IMR-90 (cell line): ENCODE data around the gene CDH26. TPM values are rescaled to one million over a fixed set of nuclear protein-coding genes. Genes with fewer than 3 reads are reported as not detected.

ENCODE experiments used
- ATAC-seq: fragments of 200-7000 bp; cut with Tn5 transposase; 2 replicates; pipeline ENCODE4 v1.9.1; 2020; ENCODE audit warnings: low read depth, mild to moderate bottlenecking, moderate library complexity
- BruUV-seq: library from RNA; stranded (reverse); fragments of 400-500 nt; replicated peaks from 2 replicates; lab custom pipeline; 2021; lab: Mats Ljungman, UMichigan
- CTCF ChIA-PET: fragments of 300-600 bp; formaldehyde crosslinking; extraction: SDS; loops from one replicate; lab custom pipeline; 2021; ENCODE audit warnings: antibody characterized with exemption; lab: Yijun Ruan, JAX
- POLR2A ChIA-PET: fragments of 300-600 bp; sonication (Branson Sonifier 250); formaldehyde crosslinking; loops from one replicate; lab custom pipeline; 2022; ENCODE audit warnings: antibody characterized with exemption; ENCODE audit not compliant: unreplicated experiment; lab: Charles Lee
- DNase-seq: peaks from one replicate; pipeline ENCODE4 v3.0.0; 2013
- H2AFZ ChIP-seq: replicated peaks from 2 replicates; pipeline ENCODE3; 2013; ENCODE audit warnings: low read length, mild to moderate bottlenecking; ENCODE audit not compliant: poor library complexity
- H2AK5ac ChIP-seq: 2 replicates; pipeline ENCODE4 v1.6.1; 2013; ENCODE audit warnings: low read depth, low read length, inconsistent platforms
- H2AK9ac ChIP-seq: replicated peaks from 2 replicates; pipeline ENCODE3; 2013; ENCODE audit warnings: mild to moderate bottlenecking, low read depth, low read length, moderate library complexity; ENCODE audit not compliant: poor library complexity
- H2BK120ac ChIP-seq: 2 replicates; pipeline ENCODE4 v1.6.1; 2013; ENCODE audit warnings: low read depth, low read length, inconsistent platforms
- H2BK15ac ChIP-seq: 3 replicates; pipeline ENCODE4 v1.6.1; 2013; ENCODE audit warnings: low read depth, low read length, inconsistent platforms
- H2BK20ac ChIP-seq: 2 replicates; pipeline ENCODE4 v1.6.1; 2013; ENCODE audit warnings: low read depth, mild to moderate bottlenecking, inconsistent platforms, low read length, moderate library complexity
- H2BK5ac ChIP-seq: 2 replicates; pipeline ENCODE4 v1.6.1; 2013; ENCODE audit warnings: mild to moderate bottlenecking, low read depth, low read length, inconsistent platforms; ENCODE audit not compliant: poor library complexity, severe bottlenecking
- H3K14ac ChIP-seq: replicated peaks from 2 replicates; pipeline ENCODE4 v1.6.1; 2013; ENCODE audit warnings: low read depth, low read length, inconsistent platforms
- H3K18ac ChIP-seq: 2 replicates; pipeline ENCODE4 v1.6.1; 2013; ENCODE audit warnings: low read depth, low read length, control low read depth
- H3K23ac ChIP-seq: 2 replicates; pipeline ENCODE4 v1.6.1; 2013; ENCODE audit warnings: low read depth, low read length, inconsistent platforms
- H3K27ac ChIP-seq: 2 replicates; pipeline ENCODE4 v1.5.1; 2013; ENCODE audit warnings: mild to moderate bottlenecking, control low read depth, low read length; ENCODE audit not compliant: insufficient read depth
- H3K27me3 ChIP-seq: 2 replicates; pipeline ENCODE4 v1.6.1; 2013; ENCODE audit warnings: low read length; ENCODE audit not compliant: control insufficient read depth, insufficient read depth
- H3K36me3 ChIP-seq: 2 replicates; pipeline ENCODE4 v1.6.1; 2013; ENCODE audit warnings: low read length, mixed read lengths; ENCODE audit not compliant: control insufficient read depth, insufficient read depth
- H3K4ac ChIP-seq: 2 replicates; pipeline ENCODE4 v1.6.1; 2013; ENCODE audit warnings: low read depth, low read length, inconsistent platforms
- H3K4me1 ChIP-seq: 2 replicates; pipeline ENCODE4 v1.6.1; 2013; ENCODE audit warnings: low read length, mixed read lengths; ENCODE audit not compliant: control insufficient read depth, insufficient read depth
- H3K4me2 ChIP-seq: 2 replicates; pipeline ENCODE4 v1.6.1; 2013; ENCODE audit warnings: low read depth, mild to moderate bottlenecking, control low read depth, low read length, moderate library complexity
- H3K4me3 ChIP-seq: 2 replicates; pipeline ENCODE4 v1.5.1; 2013; ENCODE audit warnings: low read depth, mild to moderate bottlenecking, control low read depth, low read length, moderate library complexity; ENCODE audit not compliant: insufficient read depth
- H3K56ac ChIP-seq: 2 replicates; pipeline ENCODE4 v1.6.1; 2013; ENCODE audit warnings: low read length, inconsistent platforms; ENCODE audit not compliant: insufficient read depth; ENCODE audit errors: extremely low read depth
- H3K79me1 ChIP-seq, 2 experiments: 2 replicates each; pipeline ENCODE4 v1.6.1; 2013; ENCODE audit warnings: low read length in 2 of 2, inconsistent platforms in 1 of 2, low read depth in 1 of 2
- H3K9ac ChIP-seq: 2 replicates; pipeline ENCODE4 v1.6.1; 2013; ENCODE audit warnings: low read depth, low read length, control low read depth
- H3K9me1 ChIP-seq: 2 replicates; pipeline ENCODE4 v1.6.1; 2013; ENCODE audit warnings: low read length, inconsistent platforms; ENCODE audit not compliant: insufficient read depth
- H3K9me3 ChIP-seq: 2 replicates; pipeline ENCODE4 v1.6.1; 2013; ENCODE audit warnings: low read length; ENCODE audit not compliant: control insufficient read depth, insufficient read depth
- H4K20me1 ChIP-seq: 2 replicates; pipeline ENCODE4 v1.6.1; 2013; ENCODE audit warnings: low read length, inconsistent platforms; ENCODE audit not compliant: insufficient read depth
- H4K5ac ChIP-seq: 2 replicates; pipeline ENCODE4 v1.6.1; 2013; ENCODE audit warnings: mild to moderate bottlenecking, low read depth, low read length, control low read depth
- H4K8ac ChIP-seq, 2 experiments: 2 replicates each; pipeline ENCODE4 v1.6.1; 2013; ENCODE audit warnings: low read depth in 2 of 2, low read length in 2 of 2, control low read depth in 1 of 2, inconsistent platforms in 1 of 2
- H4K91ac ChIP-seq: 2 replicates; pipeline ENCODE4 v1.6.1; 2013; ENCODE audit warnings: low read depth, low read length, inconsistent platforms; ENCODE audit not compliant: insufficient read depth
- BHLHE40 ChIP-seq: fragments of 150-350 bp; IDR thresholded peaks from 2 replicates; pipeline ENCODE4 v1.6.1; 2016; ENCODE audit warnings: mild to moderate bottlenecking, low read depth, low read length
- CHD1 ChIP-seq: IDR thresholded peaks from 2 replicates; pipeline ENCODE4 v1.6.1; 2012; ENCODE audit warnings: low read depth, low read length, improper control_type of control experiment
- FOS ChIP-seq: fragments of 150-350 bp; IDR thresholded peaks from 2 replicates; pipeline ENCODE4 v1.6.1; 2016; ENCODE audit warnings: low read depth, low read length
- MAZ ChIP-seq: IDR thresholded peaks from 2 replicates; pipeline ENCODE4 v1.6.1; 2012; ENCODE audit warnings: low read depth, mild to moderate bottlenecking, low read length, improper control_type of control experiment, moderate library complexity, borderline replicate concordance
- MXI1 ChIP-seq: IDR thresholded peaks from 2 replicates; pipeline ENCODE4 v1.6.1; 2012; ENCODE audit warnings: low read depth, mild to moderate bottlenecking, low read length, moderate library complexity, borderline replicate concordance
- POLR2A ChIP-seq: IDR thresholded peaks from 2 replicates; pipeline ENCODE4 v1.6.1; 2012; ENCODE audit warnings: mild to moderate bottlenecking, low read depth, low read length
- RFX5 ChIP-seq: IDR thresholded peaks from 2 replicates; pipeline ENCODE4 v1.8.0; 2012; ENCODE audit warnings: low read depth, mild to moderate bottlenecking, low read length, moderate library complexity
- WGBS, 2 experiments: methylation state at CpG; one replicate each; pipeline versions ENCODE4 v1.1.5 to v1.1.7; 2013; ENCODE audit warnings: missing lambda C conversion rate in 2 of 2; ENCODE audit not compliant: insufficient read length in 1 of 2; ENCODE audit errors: extremely low coverage in 2 of 2; 5-methylcytosine and 5-hydroxymethylcytosine counted together
- dilution Hi-C: fragments of 300-500 bp; cut with HindIII; formaldehyde crosslinking; loops from one replicate; pipeline ENCODE4 v1.14.3; 2018; ENCODE audit warnings: low sequenced_read_pairs; ENCODE audit not compliant: unreplicated experiment
- in situ Hi-C: fragments of 300-500 bp; cut with MboI; formaldehyde crosslinking; loops from 3 replicates; pipeline ENCODE4 v1.14.3; 2019; ENCODE audit warnings: low sequenced_read_pairs, inconsistent platforms, mixed read lengths
- intact Hi-C: fragments of 100-400 bp; cut with micrococcal nuclease; formaldehyde crosslinking; loops from 2 replicates; pipeline ENCODE4 v1.10.0; 2022
- polyA plus RNA-seq, 3 experiments: library from polyadenylated mRNA; depleted of rRNA; stranded (reverse); fragments of >200 nt; gene quantifications; 2 replicates each; pipeline ENCODE4 v1.2.3, GENCODE V29; 2012; ENCODE audit warnings: low replicate concordance in 1 of 3
- total RNA-seq: library from RNA; depleted of rRNA; stranded (reverse); fragments of >200 nt; gene quantifications from 2 replicates; pipeline ENCODE4 v1.2.3, GENCODE V29; 2012
- TF ChIP-seq, protein P1 (sequence below): conservative IDR thresholded peaks from 2 replicates; pipeline ENCODE4 v1.5.1; 2012; ENCODE audit warnings: mild to moderate bottlenecking, low read depth, low read length, improper control_type of control experiment
- TF ChIP-seq, protein P2 (sequence below): fragments of 150-350 bp; IDR thresholded peaks from 2 replicates; pipeline ENCODE4 v1.6.1; 2017; ENCODE audit warnings: mild to moderate bottlenecking, antibody characterized with exemption, low read length, low read depth

CDH26 gene
- total and polyA plus RNA-seq, 2 of the 4 experiments (the other 2 are of a cell fraction) = not detected

DNA sequence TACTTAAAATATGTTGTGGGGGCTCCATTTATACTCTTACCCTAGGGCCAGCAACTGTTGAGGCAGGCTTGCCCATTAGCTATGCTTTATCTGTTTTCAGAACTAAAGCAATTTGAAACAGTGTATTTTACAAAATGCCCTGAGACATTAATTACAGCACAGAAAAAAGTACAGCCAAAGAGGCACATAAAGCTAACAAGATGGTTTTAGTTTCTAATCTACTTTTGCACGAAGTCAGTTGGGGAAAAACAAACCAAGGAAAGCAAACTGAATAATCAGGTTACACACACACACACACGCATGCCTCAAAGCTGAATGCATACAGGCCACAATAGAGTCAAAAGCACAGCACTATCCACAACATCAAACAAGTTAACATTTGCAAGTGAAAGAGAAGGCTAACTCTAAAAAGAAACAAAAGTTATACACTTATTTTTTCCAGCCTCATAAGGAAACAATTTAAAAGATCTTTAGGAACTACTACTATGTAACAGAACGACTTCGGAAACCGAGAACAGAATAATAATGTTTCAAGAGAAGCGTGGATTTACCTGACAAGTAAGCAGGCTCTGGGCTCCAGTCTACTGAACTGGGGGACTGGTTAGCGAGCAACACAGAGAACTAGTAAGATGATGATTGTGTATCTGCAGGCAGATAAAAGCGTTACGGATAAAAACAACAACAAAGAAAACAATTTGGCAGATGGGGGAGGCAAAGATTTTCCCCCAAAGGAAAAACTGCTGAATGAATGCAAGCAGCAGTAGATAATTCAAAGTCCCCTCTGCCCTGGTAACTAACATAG lies 26.5 kb upstream of the CDH26 start:
- H3K79me1 ChIP-seq = no peaks in the 10 kb centered on the region
- H2BK120ac ChIP-seq = no peak overlapping the region
- ATAC-seq = no peak
- no peak overlapping the region for H3K4me3 ChIP-seq
- H3K27ac ChIP-seq = no peak overlapping the region
- CTCF ChIA-PET = no interaction called here
- no peak overlapping the region for H4K91ac ChIP-seq
- no peak for DNase-seq
- H3K27me3 ChIP-seq = no peaks in the 10 kb centered on the region
- dilution Hi-C loops = no loop called here
- no peaks in the 10 kb centered on the region for H3K9me3 ChIP-seq
- no TSS peak for BruUV-seq
- no peak overlapping the region for H3K14ac ChIP-seq
- H2AFZ ChIP-seq = no peak overlapping the region
- WGBS, 2 experiments = no CpG with 5 or more reads among the region's 9 CpGs
- no peak overlapping the region for H3K4me2 ChIP-seq
- H3K9ac ChIP-seq = no peak overlapping the region
- no peak for TF ChIP-seq BHLHE40
- TF ChIP-seq FOS = no peak
- TF ChIP-seq, protein P1, sequence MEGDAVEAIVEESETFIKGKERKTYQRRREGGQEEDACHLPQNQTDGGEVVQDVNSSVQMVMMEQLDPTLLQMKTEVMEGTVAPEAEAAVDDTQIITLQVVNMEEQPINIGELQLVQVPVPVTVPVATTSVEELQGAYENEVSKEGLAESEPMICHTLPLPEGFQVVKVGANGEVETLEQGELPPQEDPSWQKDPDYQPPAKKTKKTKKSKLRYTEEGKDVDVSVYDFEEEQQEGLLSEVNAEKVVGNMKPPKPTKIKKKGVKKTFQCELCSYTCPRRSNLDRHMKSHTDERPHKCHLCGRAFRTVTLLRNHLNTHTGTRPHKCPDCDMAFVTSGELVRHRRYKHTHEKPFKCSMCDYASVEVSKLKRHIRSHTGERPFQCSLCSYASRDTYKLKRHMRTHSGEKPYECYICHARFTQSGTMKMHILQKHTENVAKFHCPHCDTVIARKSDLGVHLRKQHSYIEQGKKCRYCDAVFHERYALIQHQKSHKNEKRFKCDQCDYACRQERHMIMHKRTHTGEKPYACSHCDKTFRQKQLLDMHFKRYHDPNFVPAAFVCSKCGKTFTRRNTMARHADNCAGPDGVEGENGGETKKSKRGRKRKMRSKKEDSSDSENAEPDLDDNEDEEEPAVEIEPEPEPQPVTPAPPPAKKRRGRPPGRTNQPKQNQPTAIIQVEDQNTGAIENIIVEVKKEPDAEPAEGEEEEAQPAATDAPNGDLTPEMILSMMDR = no peak
- TF ChIP-seq MXI1 = no peak
- TF ChIP-seq, protein P2, sequence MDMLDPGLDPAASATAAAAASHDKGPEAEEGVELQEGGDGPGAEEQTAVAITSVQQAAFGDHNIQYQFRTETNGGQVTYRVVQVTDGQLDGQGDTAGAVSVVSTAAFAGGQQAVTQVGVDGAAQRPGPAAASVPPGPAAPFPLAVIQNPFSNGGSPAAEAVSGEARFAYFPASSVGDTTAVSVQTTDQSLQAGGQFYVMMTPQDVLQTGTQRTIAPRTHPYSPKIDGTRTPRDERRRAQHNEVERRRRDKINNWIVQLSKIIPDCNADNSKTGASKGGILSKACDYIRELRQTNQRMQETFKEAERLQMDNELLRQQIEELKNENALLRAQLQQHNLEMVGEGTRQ = no peak
- TF ChIP-seq POLR2A = no peak
- no peak for TF ChIP-seq CHD1
- no peak for TF ChIP-seq RFX5
- no peak for TF ChIP-seq MAZ
- H4K5ac ChIP-seq = no peak overlapping the region
- no peaks in the 10 kb centered on the region for H3K9me1 ChIP-seq
- no peak overlapping the region for H2BK15ac ChIP-seq
- H3K18ac ChIP-seq = no peak overlapping the region
- POLR2A ChIA-PET = no interaction called here
- no peaks in the 10 kb centered on the region for H3K4me1 ChIP-seq
- no peak overlapping the region for H4K8ac ChIP-seq
- no peak overlapping the region for H3K4ac ChIP-seq
- H3K23ac ChIP-seq = no peak overlapping the region
- in situ Hi-C loops = no loop called here
- H2BK5ac ChIP-seq = no peak overlapping the region
- no peak overlapping the region for H2AK5ac ChIP-seq
- intact Hi-C loops = no loop called here
- H3K56ac ChIP-seq = no peak overlapping the region
- no peaks in the 10 kb centered on the region for H4K20me1 ChIP-seq
- H2BK20ac ChIP-seq = no peak overlapping the region
- H3K36me3 ChIP-seq = no peaks in the 10 kb centered on the region
- H2AK9ac ChIP-seq = no peak overlapping the region
